ENCODE results near the gene AMELY. TPM values are rescaled to one million over a fixed set of nuclear protein-coding genes. Genes with fewer than 3 reads are reported as not detected.

The AMELY gene, protein sequence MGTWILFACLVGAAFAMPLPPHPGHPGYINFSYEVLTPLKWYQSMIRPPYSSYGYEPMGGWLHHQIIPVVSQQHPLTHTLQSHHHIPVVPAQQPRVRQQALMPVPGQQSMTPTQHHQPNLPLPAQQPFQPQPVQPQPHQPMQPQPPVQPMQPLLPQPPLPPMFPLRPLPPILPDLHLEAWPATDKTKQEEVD
- not detected for total RNA-seq
- polyA plus RNA-seq = not detected
- long read RNA-seq, donor 1 = 0 reads
- long read RNA-seq, donor 2 = 0 reads

DNA sequence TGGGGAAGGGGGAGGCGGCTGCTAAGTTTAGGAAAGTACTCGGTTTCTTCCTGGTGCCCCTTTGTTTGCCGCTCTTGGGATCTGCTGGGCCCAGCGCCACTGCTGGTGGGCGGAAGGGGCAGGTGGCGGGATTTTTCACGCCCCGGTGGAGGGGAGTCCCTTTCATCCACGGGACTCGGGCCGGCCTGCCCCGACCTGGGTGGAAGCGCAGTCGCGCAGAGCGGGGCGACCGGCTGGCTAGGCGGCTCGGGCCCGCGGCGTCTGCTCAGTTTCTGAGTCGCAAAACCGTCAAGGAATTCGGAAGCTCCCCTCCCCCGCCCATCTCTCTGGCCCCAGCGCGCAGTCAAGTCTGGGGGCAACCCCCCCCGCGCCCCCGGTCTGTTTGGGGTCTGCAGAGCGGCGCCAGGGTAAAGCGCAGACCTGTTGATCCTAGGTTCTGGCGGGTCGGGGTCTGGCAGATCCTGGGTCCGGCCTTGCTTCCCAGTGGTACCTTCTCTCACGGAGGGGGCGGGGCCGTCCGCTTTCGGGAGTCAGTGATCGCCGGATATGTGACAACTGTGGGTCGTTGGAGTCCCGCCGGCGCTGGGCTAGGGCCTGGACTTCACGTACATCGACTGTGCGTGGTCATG lies at the start of gene AMELY:
Gene AMELY (minus strand): TSS at position 500 of the 629 bp plus-strand sequence. CDS start 39,144 bp downstream, outside the sequence.
- peaks cover 0 to 52% (median 0%) of the 10 kb centered on the region in 7 donors for H3K27me3 ChIP-seq (replicated peaks in 1 of 7)
- peaks cover 0 to 10% (median 0%) of the 10 kb centered on the region in 6 donors for H3K4me1 ChIP-seq
- intact Hi-C loops (cut with DNase I; ENCODE audit: low total_unique reads) = no loop called here
- no peak within 1 kb of the TSS for H3K27ac ChIP-seq
- H3K9me3 ChIP-seq = no peaks in the 10 kb centered on the region
- DNase-seq = no peak
- 3 to 4% methylated on average over 23 to 52 of the region's 52 CpGs; no CpG with 5 or more reads in 3 of the 5 donors for whole genome bisulfite sequencing, 5 donors
- TF ChIP-seq, protein P1, sequence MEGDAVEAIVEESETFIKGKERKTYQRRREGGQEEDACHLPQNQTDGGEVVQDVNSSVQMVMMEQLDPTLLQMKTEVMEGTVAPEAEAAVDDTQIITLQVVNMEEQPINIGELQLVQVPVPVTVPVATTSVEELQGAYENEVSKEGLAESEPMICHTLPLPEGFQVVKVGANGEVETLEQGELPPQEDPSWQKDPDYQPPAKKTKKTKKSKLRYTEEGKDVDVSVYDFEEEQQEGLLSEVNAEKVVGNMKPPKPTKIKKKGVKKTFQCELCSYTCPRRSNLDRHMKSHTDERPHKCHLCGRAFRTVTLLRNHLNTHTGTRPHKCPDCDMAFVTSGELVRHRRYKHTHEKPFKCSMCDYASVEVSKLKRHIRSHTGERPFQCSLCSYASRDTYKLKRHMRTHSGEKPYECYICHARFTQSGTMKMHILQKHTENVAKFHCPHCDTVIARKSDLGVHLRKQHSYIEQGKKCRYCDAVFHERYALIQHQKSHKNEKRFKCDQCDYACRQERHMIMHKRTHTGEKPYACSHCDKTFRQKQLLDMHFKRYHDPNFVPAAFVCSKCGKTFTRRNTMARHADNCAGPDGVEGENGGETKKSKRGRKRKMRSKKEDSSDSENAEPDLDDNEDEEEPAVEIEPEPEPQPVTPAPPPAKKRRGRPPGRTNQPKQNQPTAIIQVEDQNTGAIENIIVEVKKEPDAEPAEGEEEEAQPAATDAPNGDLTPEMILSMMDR (IDR thresholded peaks at IDR 0.05 in 8 of 11, conservative IDR thresholded peaks at IDR 0.05 in 3 of 11) = no peak
- TF ChIP-seq POLR2A (IDR thresholded peaks at IDR 0.05) = no peak
- no peak for TF ChIP-seq POLR2AphosphoS5 (IDR thresholded peaks at IDR 0.05)
- no peaks in the 10 kb centered on the region for H3K36me3 ChIP-seq
- H3K4me3 ChIP-seq = peak within 1 kb of the TSS in 3 of 8 donors; percentile 2 to 27 (median 23)

DNA sequence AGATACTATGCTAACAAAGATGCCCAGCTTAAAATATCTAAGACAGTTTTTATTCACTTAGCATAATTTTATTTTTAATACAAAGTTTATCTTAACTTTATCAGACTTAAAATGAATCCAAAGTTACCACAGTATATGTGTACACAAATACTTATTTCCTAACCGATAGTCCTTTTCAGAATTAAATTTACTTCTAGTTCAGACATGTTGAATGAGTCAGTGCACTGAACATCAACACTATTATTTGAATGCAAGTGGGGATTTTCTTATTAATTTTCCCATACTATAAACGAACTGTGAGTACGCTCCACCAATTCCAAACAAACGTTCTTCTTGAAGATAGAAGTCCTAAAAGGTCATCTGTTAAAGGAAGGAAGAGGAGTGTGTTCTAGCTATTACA lies 38.4 kb upstream of the AMELY start:
- Histone ChIP-seq H3K27me3 (replicated peaks in 1 of 7) (no peaks in the 10 kb centered on the region), H3K4me3 (no peak overlapping the region), H3K9me3 (no peaks in the 10 kb centered on the region), H3K27ac (no peak overlapping the region), H3K4me1 (no peaks in the 10 kb centered on the region), H3K36me3 (no peaks in the 10 kb centered on the region)
- WGBS, 5 donors = 64 to 77% (median 75%) methylated on average over 4 of the region's 4 CpGs; no CpG with 5 or more reads in 2 of the 5 donors
- intact Hi-C loops (cut with DNase I; ENCODE audit: low total_unique reads) = no loop called here
- TF ChIP-seq, protein P1 (IDR thresholded peaks at IDR 0.05 in 8 of 11, conservative IDR thresholded peaks at IDR 0.05 in 3 of 11) = no peak
- no peak for TF ChIP-seq POLR2AphosphoS5 (IDR thresholded peaks at IDR 0.05)
- no peak for TF ChIP-seq POLR2A (IDR thresholded peaks at IDR 0.05)
- DNase-seq = no peak

DNA sequence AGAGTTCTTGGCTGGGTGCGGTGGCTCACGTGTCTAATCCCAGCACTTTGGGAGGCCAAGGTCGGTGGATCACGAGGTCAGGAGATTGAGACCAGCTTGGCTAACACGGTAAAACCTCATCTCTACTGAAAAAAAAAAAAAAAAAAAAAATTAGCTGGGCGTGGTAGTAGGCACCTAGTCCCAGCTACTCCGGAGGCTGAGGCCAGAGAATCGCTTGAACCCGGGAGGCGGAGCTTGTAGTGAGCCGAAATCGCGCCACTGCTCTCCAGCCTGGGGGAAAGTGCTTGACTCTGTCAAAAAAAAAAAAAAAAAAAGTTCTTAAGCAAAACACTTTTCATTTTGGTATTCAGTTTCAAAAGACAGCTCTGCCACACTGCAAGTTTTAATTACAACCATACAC lies 36.8 kb upstream of the AMELY start:
- Histone ChIP-seq H3K4me3 (no peak overlapping the region), H3K27ac (no peak overlapping the region), H3K9me3 (no peaks in the 10 kb centered on the region), H3K27me3 (replicated peaks in 1 of 7) (no peaks in the 10 kb centered on the region), H3K36me3 (no peaks in the 10 kb centered on the region), H3K4me1 (no peaks in the 10 kb centered on the region)
- intact Hi-C loops (cut with DNase I; ENCODE audit: low total_unique reads) = no loop called here
- no peak for TF ChIP-seq POLR2AphosphoS5 (IDR thresholded peaks at IDR 0.05)
- WGBS, 5 donors = 78 to 93% (median 83%) methylated on average over 12 to 13 of the region's 13 CpGs; no CpG with 5 or more reads in 2 of the 5 donors
- no peak for DNase-seq

DNA sequence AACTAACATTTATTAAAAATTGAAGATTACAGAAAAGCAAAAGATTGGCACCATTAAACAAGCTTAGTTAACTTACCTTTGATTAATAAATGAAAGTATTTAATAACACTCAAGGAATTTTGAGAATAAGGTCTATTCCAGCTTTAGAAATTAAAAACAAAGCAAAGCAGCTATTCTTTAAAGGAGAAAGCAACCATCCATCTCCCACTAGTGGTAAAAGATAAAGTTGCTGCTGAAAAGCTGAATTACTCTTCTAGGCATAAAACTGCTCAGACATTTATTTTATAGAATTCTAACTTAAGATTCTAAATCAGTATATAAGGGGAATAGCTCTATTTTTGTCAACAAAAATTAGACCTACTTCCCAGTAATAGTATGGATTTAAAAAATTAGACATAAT lies 36.1 kb upstream of the AMELY start:
- H3K9me3 ChIP-seq = no peaks in the 10 kb centered on the region
- H3K4me3 ChIP-seq = no peak overlapping the region
- H3K36me3 ChIP-seq = no peaks in the 10 kb centered on the region
- no peak overlapping the region for H3K27ac ChIP-seq
- H3K4me1 ChIP-seq = no peaks in the 10 kb centered on the region
- intact Hi-C loops (cut with DNase I; ENCODE audit: low total_unique reads) = no loop called here
- no peaks in the 10 kb centered on the region for H3K27me3 ChIP-seq (replicated peaks in 1 of 7)
- no peak for DNase-seq
- TF ChIP-seq, protein P1 (IDR thresholded peaks at IDR 0.05 in 8 of 11, conservative IDR thresholded peaks at IDR 0.05 in 3 of 11) = no peak
- TF ChIP-seq POLR2AphosphoS5 (IDR thresholded peaks at IDR 0.05) (no peak), POLR2A (IDR thresholded peaks at IDR 0.05) (no peak)

Measured in spleen (tissue), 13 donors.